Spleen (tissue), 11 donors: ENCODE results near the gene SLC47A1. TPM values are rescaled to one million over a fixed set of nuclear protein-coding genes. Genes with fewer than 3 reads are reported as not detected.
"Not testable (repeated sequence)": the region's sequence is repeated elsewhere in the genome, so short reads cannot be mapped to it uniquely, and the experiment has no call there.

Experiments
- DNase-seq: peaks from one replicate; pipeline ENCODE4 v3.0.0-alpha.2; 2020
- H3K27ac ChIP-seq, 8 donors: fragments of 200-600 bp; sonication (generic) in 7 of 8; 1 replicate in 4 of 8; 2 replicates in 4 of 8; pipeline versions ENCODE4 v1.5.0 to v1.8.0; 2016 to 2021; ENCODE audit warnings: inconsistent platforms in 4 of 8, mild to moderate bottlenecking in 4 of 8, moderate library complexity in 1 of 8
- H3K27me3 ChIP-seq, 7 donors: fragments of 200-600 bp; sonication (generic) in 6 of 7; replicated peaks in 1 of 7; 1 replicate in 4 of 7; 2 replicates in 3 of 7; pipeline versions ENCODE4 v1.5.0 to v1.8.0; 2016 to 2021; ENCODE audit warnings: inconsistent platforms in 3 of 7, mild to moderate bottlenecking in 1 of 7
- H3K36me3 ChIP-seq, 6 donors: fragments of 200-600 bp; sonication (generic) in 5 of 6; 1 replicate in 4 of 6; 2 replicates in 2 of 6; pipeline versions ENCODE4 v1.5.0 to v1.8.0; 2016 to 2021; ENCODE audit warnings: inconsistent platforms in 2 of 6
- H3K4me1 ChIP-seq, 6 donors: fragments of 200-600 bp; sonication (generic) in 5 of 6; 1 replicate in 3 of 6; 2 replicates in 3 of 6; pipeline versions ENCODE4 v1.5.0 to v1.8.0; 2016 to 2021; ENCODE audit warnings: inconsistent platforms in 3 of 6
- H3K4me3 ChIP-seq, 8 donors: fragments of 200-600 bp; sonication (generic) in 7 of 8; 1 replicate in 4 of 8; 2 replicates in 4 of 8; pipeline versions ENCODE4 v1.5.0 to v1.8.0; 2016 to 2021; ENCODE audit warnings: inconsistent platforms in 4 of 8, mild to moderate bottlenecking in 4 of 8, moderate library complexity in 2 of 8
- H3K9me3 ChIP-seq, 8 donors: fragments of 200-600 bp; sonication (generic) in 7 of 8; 1 replicate in 4 of 8; 2 replicates in 4 of 8; pipeline versions ENCODE4 v1.5.0 to v1.8.0; 2016 to 2021; ENCODE audit warnings: inconsistent platforms in 4 of 8
- POLR2A ChIP-seq, 3 donors: fragments of 450-650 bp; IDR thresholded peaks; one replicate each; pipeline ENCODE4 v1.5.1; 2017; ENCODE audit warnings: antibody characterized with exemption in 3 of 3, mild to moderate bottlenecking in 1 of 3
- POLR2AphosphoS5 ChIP-seq, 3 donors: sonication (generic); formaldehyde crosslinking; IDR thresholded peaks; one replicate each; pipeline ENCODE4 v1.5.1; 2017; ENCODE audit warnings: antibody characterized with exemption in 3 of 3
- WGBS, 5 donors: extraction: QIAGEN DNeasy Blood & Tissue Kit in 3 of 5; methylation state at CpG; one replicate each; pipeline versions ENCODE4 v1.1.5 to v1.1.7; 2013 to 2018; 5-methylcytosine and 5-hydroxymethylcytosine counted together
- intact Hi-C: fragments of 100-400 bp; cut with DNase I; formaldehyde crosslinking; loops from one replicate; pipeline ENCODE4 v1.15.0; 2023; ENCODE audit warnings: low total_unique reads
- polyA plus RNA-seq, 3 donors: library from polyadenylated mRNA; stranded (reverse); fragments of 200-250 nt; gene quantifications; one replicate each; pipeline ENCODE4 v1.2.1, GENCODE V29; 2013
- total RNA-seq, 7 donors: library from RNA; depleted of rRNA in 3 of 7; stranded (reverse); fragments of >200 nt in 3 of 7; fragmentation: NEBNext Ultra II Directional in 4 of 7; extraction: Animal tissue kit (Norgen Biotek cat#: 25700) in 4 of 7; gene quantifications; one replicate each; pipeline versions ENCODE4 v1.1.0 to v1.2.1, GENCODE V29; 2016 to 2021
- TF ChIP-seq, protein P1 (sequence below), 11 experiments: fragments of 200-600 bp in 7 of 11; fragments of 450-650 bp in 4 of 11; sonication (generic) in 4 of 11; IDR thresholded peaks in 8 of 11; conservative IDR thresholded peaks in 3 of 11; 1 replicate in 7 of 11; 2 replicates in 4 of 11; pipeline versions ENCODE4 v1.4.0 to v1.8.0; 2016 to 2021; ENCODE audit warnings: antibody characterized with exemption in 11 of 11, inconsistent platforms in 4 of 11, mild to moderate bottlenecking in 1 of 11
- donor health status: healthy with polysubstance abuse.
- donor health status: DM: no; HTN: no; CAD: no; lungs with moderate emphysema.
- donor health status: DM: no; HTN: no; CAD: no.
- donor health status: Bipolar disorder and iron deficiency.
- donor health status: healthy.
- donor health status: DM: no; HTN: no; CAD: no.
- donor health status: DM: yes; HTN: yes; CAD: no.

The SLC47A1 gene
- total and polyA plus RNA-seq, 10 donors = 1.2 to 23.0 (median 5.6) TPM

DNA sequence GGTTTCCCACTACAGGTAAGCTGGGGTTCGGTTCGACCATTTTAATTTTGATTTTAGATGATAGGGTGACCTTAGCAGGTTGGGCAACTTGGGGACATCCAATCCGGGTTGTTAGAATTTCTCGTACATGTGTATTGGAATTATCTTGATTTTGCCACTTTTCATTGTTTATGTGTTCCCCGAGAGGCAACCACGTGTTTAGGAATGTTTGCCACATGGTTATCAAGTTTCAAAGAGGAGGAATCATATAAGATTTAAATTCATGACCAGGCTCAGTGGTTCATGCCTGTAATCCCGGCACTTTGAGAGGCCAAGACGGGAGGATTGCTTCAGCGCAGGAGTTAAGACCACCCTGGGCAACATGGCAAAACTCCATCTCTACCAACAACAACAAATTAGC lies 10.0 kb upstream of the SLC47A1 start:
- DNase-seq = no peak
- WGBS, 5 donors = 83 to 91% (median 88%) methylated on average over 9 of the region's 9 CpGs
- intact Hi-C loops = no loop called here
- no peaks in the 10 kb centered on the region for H3K36me3 ChIP-seq
- TF ChIP-seq POLR2A (IDR thresholded peaks at IDR 0.05) (no peak), POLR2AphosphoS5 (IDR thresholded peaks at IDR 0.05) (no peak)
- TF ChIP-seq, protein P1, sequence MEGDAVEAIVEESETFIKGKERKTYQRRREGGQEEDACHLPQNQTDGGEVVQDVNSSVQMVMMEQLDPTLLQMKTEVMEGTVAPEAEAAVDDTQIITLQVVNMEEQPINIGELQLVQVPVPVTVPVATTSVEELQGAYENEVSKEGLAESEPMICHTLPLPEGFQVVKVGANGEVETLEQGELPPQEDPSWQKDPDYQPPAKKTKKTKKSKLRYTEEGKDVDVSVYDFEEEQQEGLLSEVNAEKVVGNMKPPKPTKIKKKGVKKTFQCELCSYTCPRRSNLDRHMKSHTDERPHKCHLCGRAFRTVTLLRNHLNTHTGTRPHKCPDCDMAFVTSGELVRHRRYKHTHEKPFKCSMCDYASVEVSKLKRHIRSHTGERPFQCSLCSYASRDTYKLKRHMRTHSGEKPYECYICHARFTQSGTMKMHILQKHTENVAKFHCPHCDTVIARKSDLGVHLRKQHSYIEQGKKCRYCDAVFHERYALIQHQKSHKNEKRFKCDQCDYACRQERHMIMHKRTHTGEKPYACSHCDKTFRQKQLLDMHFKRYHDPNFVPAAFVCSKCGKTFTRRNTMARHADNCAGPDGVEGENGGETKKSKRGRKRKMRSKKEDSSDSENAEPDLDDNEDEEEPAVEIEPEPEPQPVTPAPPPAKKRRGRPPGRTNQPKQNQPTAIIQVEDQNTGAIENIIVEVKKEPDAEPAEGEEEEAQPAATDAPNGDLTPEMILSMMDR (IDR thresholded peaks at IDR 0.05 in 8 of 11, conservative IDR thresholded peaks at IDR 0.05 in 3 of 11) = no peak
- no peaks in the 10 kb centered on the region for H3K9me3 ChIP-seq
- no peak overlapping the region for H3K27ac ChIP-seq
- H3K27me3 ChIP-seq = peaks cover 0 to 13% (median 0%) of the 10 kb centered on the region in 7 donors
- H3K4me1 ChIP-seq = peaks cover 0 to 26% (median 12%) of the 10 kb centered on the region in 6 donors
- H3K4me3 ChIP-seq = no peak overlapping the region

DNA sequence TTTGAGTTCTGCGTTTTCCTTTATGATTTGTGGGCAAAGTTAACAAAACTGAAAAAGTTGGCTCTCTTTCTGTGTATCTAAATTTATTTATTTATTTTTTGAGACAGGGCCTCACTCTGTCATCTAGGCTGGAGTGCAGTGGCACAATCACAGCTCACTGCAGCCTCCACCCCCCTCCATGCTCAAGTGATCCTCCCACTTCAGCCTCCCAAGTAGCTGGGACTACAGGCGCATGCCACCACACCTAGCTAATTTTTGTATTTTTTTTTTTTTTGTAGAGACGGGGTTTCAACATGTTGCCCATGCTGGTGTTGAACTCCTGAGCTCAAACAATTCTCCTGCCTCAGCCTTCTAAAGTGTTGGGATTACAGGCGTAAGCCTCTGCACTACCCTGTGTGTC lies 6.7 kb upstream of the SLC47A1 start:
- H3K4me3 ChIP-seq, H3K36me3 ChIP-seq, DNase-seq, intact Hi-C loops, H3K4me1 ChIP-seq, H3K27ac ChIP-seq, H3K9me3 ChIP-seq: not testable (repeated sequence)
- WGBS, 5 donors = 96 to 97% (median 97%) methylated on average over 4 of the region's 4 CpGs
- peaks cover 0 to 16% (median 0%) of the 10 kb centered on the region in 7 donors for H3K27me3 ChIP-seq

DNA sequence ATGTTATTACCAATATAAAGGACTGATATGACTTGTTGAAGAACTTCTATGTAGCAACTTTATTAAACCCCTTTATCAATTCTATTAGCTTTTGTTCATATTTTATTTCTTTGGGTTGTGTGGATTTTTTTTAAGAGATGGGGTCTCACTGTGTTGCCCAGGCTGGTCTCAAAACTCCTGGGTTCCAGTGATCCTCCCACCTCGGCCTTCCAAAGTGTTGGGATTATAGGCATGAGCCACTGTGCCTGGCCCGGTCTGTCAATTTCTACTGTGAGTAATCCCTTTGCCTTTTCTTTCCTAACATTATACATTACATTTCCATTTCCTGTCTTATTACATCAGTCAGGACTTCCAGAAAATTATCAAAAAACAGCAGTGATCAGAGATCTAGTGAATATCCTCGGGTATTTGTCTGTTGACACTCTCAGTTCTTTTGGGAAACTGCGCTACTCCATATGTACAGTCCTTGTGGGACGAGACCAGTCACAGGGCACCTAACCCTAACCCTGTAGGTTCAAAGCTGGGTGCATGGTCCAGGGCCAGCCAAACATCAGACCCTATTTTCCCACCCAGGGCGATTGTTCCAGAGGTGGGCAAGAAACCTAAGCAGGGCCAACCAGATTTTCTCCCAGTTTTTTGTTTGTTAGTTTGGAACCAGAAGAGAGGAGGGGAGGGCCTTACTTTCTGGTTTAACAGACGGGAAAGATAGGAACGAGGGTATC lies 1.7 kb upstream of the SLC47A1 start:
- H3K27ac ChIP-seq = no peak overlapping the region
- intact Hi-C loops = no loop called here

DNA sequence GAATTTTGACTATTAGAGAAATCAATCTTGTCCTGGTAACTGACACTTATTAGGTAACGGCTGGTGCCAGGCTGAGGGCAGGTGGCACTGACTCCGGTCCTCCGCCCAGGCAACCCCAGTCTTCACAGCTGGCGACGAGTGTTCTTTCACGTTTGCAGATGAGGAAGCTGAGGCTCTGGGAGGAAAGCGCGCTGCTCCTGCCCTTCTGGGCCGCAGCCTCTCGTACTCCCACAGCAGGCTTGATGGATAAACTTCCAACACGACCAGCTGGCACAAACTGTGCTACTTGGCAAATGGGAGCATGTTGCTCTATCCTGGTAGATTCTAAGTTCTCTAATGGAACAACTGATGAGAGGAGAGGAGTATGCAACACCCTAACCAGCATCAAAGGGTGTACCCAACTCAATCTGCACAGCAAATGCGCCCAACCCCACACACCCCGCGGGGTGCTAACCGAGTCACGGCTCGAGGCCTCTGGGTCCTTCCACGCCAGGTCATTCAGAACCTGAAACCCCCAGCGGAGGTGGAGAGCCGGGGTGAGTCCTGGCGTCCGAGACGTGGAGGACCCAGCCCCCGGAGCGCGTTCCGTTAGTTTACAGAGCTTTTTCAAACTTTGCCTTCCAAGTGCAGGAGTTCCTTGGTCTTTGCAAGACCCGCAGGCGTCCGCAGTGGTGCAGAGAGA lies 477 bp upstream of the SLC47A1 start:
- no peak for DNase-seq
- peaks cover 0 to 44% (median 21%) of the 10 kb centered on the region in 7 donors for H3K27me3 ChIP-seq
- H3K4me3 ChIP-seq = peak overlapping the region; percentile 52 to 81 (median 62)
- no peaks in the 10 kb centered on the region for H3K36me3 ChIP-seq
- TF ChIP-seq POLR2AphosphoS5 (IDR thresholded peaks at IDR 0.05) = no peak
- TF ChIP-seq, protein P1 (IDR thresholded peaks at IDR 0.05 in 8 of 11, conservative IDR thresholded peaks at IDR 0.05 in 3 of 11) = no peak
- TF ChIP-seq POLR2A (IDR thresholded peaks at IDR 0.05) = no peak
- peaks cover 8 to 30% (median 21%) of the 10 kb centered on the region in 6 donors for H3K4me1 ChIP-seq
- no peaks in the 10 kb centered on the region for H3K9me3 ChIP-seq
- peak overlapping the region in 1 of 8 donors; percentile 51 for H3K27ac ChIP-seq
- 22 to 34% (median 30%) methylated on average over 27 to 30 of the region's 30 CpGs for WGBS, 5 donors
- intact Hi-C loops = no loop called here

More for the DNA sequence above, 1.7 kb upstream of the SLC47A1 start:
- no peak overlapping the region for H3K4me3 ChIP-seq
- H3K27me3 ChIP-seq = peaks cover 0 to 50% (median 21%) of the 10 kb centered on the region in 7 donors
- TF ChIP-seq, protein P1 (IDR thresholded peaks at IDR 0.05 in 8 of 11, conservative IDR thresholded peaks at IDR 0.05 in 3 of 11) = no peak
- TF ChIP-seq POLR2AphosphoS5 (IDR thresholded peaks at IDR 0.05) (no peak), POLR2A (IDR thresholded peaks at IDR 0.05) (no peak)
- no peaks in the 10 kb centered on the region for H3K9me3 ChIP-seq
- 76 to 88% (median 79%) methylated on average over 8 of the region's 8 CpGs for WGBS, 5 donors
- DNase-seq = no peak
- peaks cover 8 to 30% (median 20%) of the 10 kb centered on the region in 6 donors for H3K4me1 ChIP-seq
- no peaks in the 10 kb centered on the region for H3K36me3 ChIP-seq
